ENCODE results near the gene CRADD. TPM values are rescaled to one million over a fixed set of nuclear protein-coding genes. Genes with fewer than 3 reads are reported as not detected.

CRADD gene
- total and polyA plus RNA-seq, 2 donors (not counting 3 experiments of a cell fraction or from before 2014, with no cell fraction given), result 11.7 to 14.5 TPM

DNA sequence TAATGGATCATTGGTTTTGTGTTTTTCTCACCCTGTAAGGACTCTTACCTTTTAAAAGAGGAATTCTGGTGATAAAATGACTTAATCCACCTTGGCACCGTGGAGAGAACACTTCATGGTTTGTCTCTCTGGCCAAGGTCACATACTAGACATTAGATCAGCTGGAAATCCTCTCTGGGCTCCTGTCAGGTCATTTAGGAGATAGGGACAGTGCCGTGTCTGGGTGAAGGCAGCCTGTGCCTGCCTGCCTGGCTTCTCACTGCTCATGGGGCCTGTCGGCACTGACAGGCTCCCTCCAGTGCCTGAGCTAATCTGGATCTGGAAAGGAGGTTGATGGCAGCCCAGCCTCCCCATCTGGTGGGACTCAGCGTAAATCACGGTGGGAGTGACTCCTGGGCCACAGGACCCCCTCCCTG, 5.7 kb downstream of the CRADD start:
- no TSS peak for BruUV-seq (replicated peaks)
- H2AFZ ChIP-seq (ENCODE audit: low read depth, low read length), result no peak overlapping the region
- TF ChIP-seq, protein P1, sequence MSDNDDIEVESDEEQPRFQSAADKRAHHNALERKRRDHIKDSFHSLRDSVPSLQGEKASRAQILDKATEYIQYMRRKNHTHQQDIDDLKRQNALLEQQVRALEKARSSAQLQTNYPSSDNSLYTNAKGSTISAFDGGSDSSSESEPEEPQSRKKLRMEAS (IDR thresholded peaks at IDR 0.05; ENCODE audit: insufficient read depth, insufficient read length), result no peak
- no peak for TF ChIP-seq POLR2A (IDR thresholded peaks at IDR 0.05; ENCODE audit: low read depth, low read length)
- TF ChIP-seq FOS (IDR thresholded peaks at IDR 0.05; ENCODE audit: borderline replicate concordance, insufficient read depth, low read length), result no peak
- TF ChIP-seq GATA2 (IDR thresholded peaks at IDR 0.05; ENCODE audit: insufficient read depth, insufficient read length, low read depth, low read length), result no peak
- no peak for TF ChIP-seq JUN (IDR thresholded peaks at IDR 0.05; ENCODE audit: borderline replicate concordance, insufficient read depth, insufficient read length, low read depth)
- TF ChIP-seq POLR2AphosphoS5 (IDR thresholded peaks at IDR 0.05; ENCODE audit: insufficient read depth, low read depth, low read length), result no peak
- no peak for TF ChIP-seq MYC (IDR thresholded peaks at IDR 0.05; ENCODE audit: low read depth, low read length)
- no peak for TF ChIP-seq EZH2 (IDR thresholded peaks at IDR 0.05; ENCODE audit: borderline replicate concordance, low read depth, low read length, severe bottlenecking)
- TF ChIP-seq, protein P2, sequence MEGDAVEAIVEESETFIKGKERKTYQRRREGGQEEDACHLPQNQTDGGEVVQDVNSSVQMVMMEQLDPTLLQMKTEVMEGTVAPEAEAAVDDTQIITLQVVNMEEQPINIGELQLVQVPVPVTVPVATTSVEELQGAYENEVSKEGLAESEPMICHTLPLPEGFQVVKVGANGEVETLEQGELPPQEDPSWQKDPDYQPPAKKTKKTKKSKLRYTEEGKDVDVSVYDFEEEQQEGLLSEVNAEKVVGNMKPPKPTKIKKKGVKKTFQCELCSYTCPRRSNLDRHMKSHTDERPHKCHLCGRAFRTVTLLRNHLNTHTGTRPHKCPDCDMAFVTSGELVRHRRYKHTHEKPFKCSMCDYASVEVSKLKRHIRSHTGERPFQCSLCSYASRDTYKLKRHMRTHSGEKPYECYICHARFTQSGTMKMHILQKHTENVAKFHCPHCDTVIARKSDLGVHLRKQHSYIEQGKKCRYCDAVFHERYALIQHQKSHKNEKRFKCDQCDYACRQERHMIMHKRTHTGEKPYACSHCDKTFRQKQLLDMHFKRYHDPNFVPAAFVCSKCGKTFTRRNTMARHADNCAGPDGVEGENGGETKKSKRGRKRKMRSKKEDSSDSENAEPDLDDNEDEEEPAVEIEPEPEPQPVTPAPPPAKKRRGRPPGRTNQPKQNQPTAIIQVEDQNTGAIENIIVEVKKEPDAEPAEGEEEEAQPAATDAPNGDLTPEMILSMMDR (IDR thresholded peaks at IDR 0.05; ENCODE audit: extremely low read depth in 1 of 2, insufficient read depth in 1 of 2, low read depth in 1 of 2, low read length in 2 of 2), result no peak
- H3K9me3 ChIP-seq (replicated peaks; ENCODE audit: control insufficient read depth, insufficient read depth, low read length), result no peaks in the 10 kb centered on the region
- no peak overlapping the region for H3K9ac ChIP-seq (replicated peaks; ENCODE audit: extremely low read depth, insufficient read depth, low read length)
- no peaks in the 10 kb centered on the region for H3K9me1 ChIP-seq (replicated peaks; ENCODE audit: control insufficient read depth, extremely low read depth, insufficient read depth, low read length)
- H3K4me2 ChIP-seq (ENCODE audit: insufficient read depth, low read length), result no peak overlapping the region
- no peak overlapping the region for H3K27ac ChIP-seq (ENCODE audit: insufficient read depth, low read depth, low read length)
- intact Hi-C loops (cut with micrococcal nuclease), result no loop called here
- DNase-seq (ENCODE audit: low read depth, low spot score) (no peak), FAIRE-seq (no peak)
- no peaks in the 10 kb centered on the region for H3K79me2 ChIP-seq (ENCODE audit: control insufficient read depth, insufficient read depth, low read length)
- H4K20me1 ChIP-seq (replicated peaks; ENCODE audit: control insufficient read depth, extremely low read depth, insufficient read depth, low read length), result no peaks in the 10 kb centered on the region
- H3K4me3 ChIP-seq (replicated peaks in 1 of 3; ENCODE audit: insufficient read depth in 1 of 3, low read depth in 1 of 3, low read length in 3 of 3), result no peak overlapping the region
- CTCF ChIA-PET, result no interaction called here
- no peaks in the 10 kb centered on the region for H3K36me3 ChIP-seq (ENCODE audit: control insufficient read depth in 2 of 2, extremely low read depth in 1 of 2, insufficient read depth in 2 of 2, low read length in 2 of 2)
- no peaks in the 10 kb centered on the region for H3K27me3 ChIP-seq (ENCODE audit: control insufficient read depth in 2 of 2, insufficient read depth in 2 of 2, low read length in 2 of 2)
- POLR2A ChIA-PET, result no interaction called here
- peaks cover 4% of the 10 kb centered on the region for H3K4me1 ChIP-seq (ENCODE audit: control insufficient read depth, extremely low read depth, insufficient read depth, low read length)
- dilution Hi-C loops (cut with MboI; ENCODE audit: extremely low pct_ligation_motif_present, low sequenced_read_pairs), result no loop called here
